OCI-LY3 (cell line): ENCODE measurements around the gene KDM4C.

Source experiments
- CTCF ChIP-seq: fragments of 200-600, 300-600 bp; sonication (generic); IDR thresholded peaks from 2 replicates; pipeline ENCODE4 v1.5.1; 2014; ENCODE audit warnings: antibody characterized with exemption, low read length, low read depth
- EZH2phosphoT487 ChIP-seq: fragments of 200-600 bp; shearing (Covaris generic); IDR thresholded peaks from 2 replicates; pipeline ENCODE4 v1.6.1; 2018; ENCODE audit warnings: antibody characterized with exemption, mixed run types, low read depth

- no peak for TF ChIP-seq CTCF
- TF ChIP-seq EZH2phosphoT487, result no peak
Observed at GRCh38 chr9:6779417-6780241, 21.9 kb downstream of the KDM4C start.
